GM12892 (cell line): ENCODE measurements around the gene TENM3.

Source experiments
- POLR2A ChIP-seq: IDR thresholded peaks from 2 replicates; pipeline ENCODE4 v1.6.1; 2011; ENCODE audit warnings: low read depth, low read length, control low read depth
- POLR2AphosphoS5 ChIP-seq: IDR thresholded peaks from 2 replicates; pipeline ENCODE4 v1.6.1; 2011; ENCODE audit warnings: low read depth, low read length, control low read depth
- TAF1 ChIP-seq: IDR thresholded peaks from 2 replicates; pipeline ENCODE4 v1.6.1; 2011; ENCODE audit warnings: low read depth, mild to moderate bottlenecking, control low read depth, low read length, borderline replicate concordance

GRCh38 chr4:182698212-182698611, 455.0 kb downstream of the TENM3 start:
- TF ChIP-seq POLR2A (no peak), POLR2AphosphoS5 (no peak), TAF1 (no peak)
